Measurements from ENCODE around the gene HTRA2.

HTRA2 gene

DNA sequence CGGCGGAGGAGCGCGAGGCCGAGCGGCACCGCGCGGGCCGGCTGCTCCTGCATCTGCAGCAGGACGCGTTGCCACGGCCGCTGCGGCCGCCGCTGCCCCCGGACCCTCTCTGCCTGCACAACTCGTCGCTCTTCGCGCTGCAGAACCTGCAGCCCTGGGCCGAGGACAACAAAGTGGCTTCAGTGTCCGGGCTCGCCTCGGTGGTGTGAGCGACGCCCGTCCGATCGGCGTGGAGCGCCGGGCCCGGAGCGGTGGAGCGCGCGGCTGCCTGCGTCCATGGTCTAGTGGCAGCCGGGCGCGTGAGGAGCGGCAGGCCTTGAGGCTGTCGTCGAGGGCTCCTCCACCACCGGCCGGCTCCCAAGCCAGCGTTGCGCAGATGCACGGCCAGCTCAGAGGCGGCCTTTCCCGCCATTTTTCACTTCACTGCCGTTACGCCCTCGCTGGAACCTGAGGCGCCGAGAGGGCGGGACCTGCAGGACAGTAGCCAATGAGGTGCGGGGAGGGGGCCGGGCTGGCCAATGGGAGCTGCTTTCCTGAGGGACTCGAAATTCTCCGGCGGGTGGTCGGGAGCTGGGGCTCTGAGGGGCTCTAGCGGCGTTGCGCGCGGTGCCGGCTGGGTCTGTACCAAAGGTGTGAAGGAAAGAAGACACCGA, 13.6 kb upstream of the HTRA2 start:
- DNase-seq (ENCODE audit: low spot score) = peak; percentile 29

- no peak for DNase-seq (ENCODE audit: low spot score)
These were observed 13.1 kb upstream of the HTRA2 start for GRCh38 chr2:74516650-74517049.

DNA sequence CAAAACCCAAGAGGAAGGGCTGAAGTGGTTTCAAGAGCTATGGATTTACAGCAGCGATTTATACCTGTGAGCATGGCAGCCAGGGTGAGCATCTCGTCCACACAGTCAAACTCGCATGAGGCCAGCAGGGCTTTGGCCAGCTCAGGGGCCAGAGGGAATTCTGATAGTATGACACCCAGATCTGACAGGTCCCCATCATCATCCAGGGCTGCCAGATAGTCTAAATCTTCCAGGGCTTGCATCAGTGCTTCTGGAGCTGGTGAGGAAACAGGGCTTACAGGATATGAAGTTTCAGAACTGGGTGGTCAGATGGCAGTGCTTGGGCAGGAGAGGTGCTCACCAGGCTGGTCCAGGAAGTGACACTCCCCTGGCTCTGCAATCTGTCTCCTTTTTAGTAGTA, 7.2 kb upstream of the HTRA2 start:
- no peak for DNase-seq (ENCODE audit: low spot score)

DNA sequence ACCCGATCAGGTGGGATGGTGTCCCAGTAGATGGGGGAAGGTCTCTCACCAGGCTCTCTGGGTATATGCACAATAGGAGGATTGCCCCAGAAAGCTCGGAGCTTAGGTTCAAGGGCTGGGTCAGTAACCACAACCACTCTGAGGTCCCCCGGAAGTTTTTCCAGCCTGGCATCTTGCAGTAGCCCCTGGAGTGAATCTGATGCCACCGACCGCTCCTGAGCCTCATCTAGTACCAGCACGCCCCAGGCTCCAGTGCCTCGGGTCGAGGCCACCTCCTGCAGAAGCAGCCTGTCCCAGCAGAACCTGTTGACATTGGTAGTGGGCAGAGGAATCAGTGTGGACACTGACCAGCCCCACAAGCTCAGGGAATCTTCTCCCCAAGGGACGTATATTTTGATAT, 5.7 kb upstream of the HTRA2 start:
- DNase-seq (ENCODE audit: low spot score) = no peak

GRCh38 chr2:74524955-74525716, 4.6 kb upstream of the HTRA2 start:
- DNase-seq (ENCODE audit: low spot score) = no peak

- DNase-seq (ENCODE audit: low spot score) = peak; percentile 39
These were observed 3.8 kb upstream of the HTRA2 start, which contains the start of gene DQX1 for GRCh38 chr2:74525717-74526648. TSS of gene DQX1 (minus strand) at chr2:74526231. CDS start at chr2:74525729, 502 bp downstream.

GRCh38 chr2:74526649-74527230, 3.0 kb upstream of the HTRA2 start:
- DNase-seq (ENCODE audit: low spot score) = no peak

DNA sequence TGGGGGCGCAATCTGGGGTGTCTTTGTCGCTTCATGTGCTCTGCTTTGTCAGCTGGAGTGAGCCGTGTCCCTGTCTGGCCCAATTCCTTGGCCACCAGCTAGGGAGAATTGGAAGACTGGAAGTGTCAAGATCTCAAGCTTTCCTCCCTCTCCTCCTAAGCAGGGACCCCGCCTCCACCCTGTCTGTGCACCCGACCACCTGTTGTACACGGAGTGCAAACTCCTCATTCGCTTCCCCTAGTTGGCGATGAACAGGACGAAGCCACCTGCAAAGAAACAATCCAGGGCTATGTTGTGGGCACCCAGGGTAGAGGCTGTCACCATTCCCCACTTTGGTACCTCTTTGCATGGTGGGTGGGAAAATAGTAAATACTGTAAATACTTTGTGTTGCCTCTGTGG, 2.0 kb upstream of the HTRA2 start:
- no peak for DNase-seq (ENCODE audit: low spot score)

DNA sequence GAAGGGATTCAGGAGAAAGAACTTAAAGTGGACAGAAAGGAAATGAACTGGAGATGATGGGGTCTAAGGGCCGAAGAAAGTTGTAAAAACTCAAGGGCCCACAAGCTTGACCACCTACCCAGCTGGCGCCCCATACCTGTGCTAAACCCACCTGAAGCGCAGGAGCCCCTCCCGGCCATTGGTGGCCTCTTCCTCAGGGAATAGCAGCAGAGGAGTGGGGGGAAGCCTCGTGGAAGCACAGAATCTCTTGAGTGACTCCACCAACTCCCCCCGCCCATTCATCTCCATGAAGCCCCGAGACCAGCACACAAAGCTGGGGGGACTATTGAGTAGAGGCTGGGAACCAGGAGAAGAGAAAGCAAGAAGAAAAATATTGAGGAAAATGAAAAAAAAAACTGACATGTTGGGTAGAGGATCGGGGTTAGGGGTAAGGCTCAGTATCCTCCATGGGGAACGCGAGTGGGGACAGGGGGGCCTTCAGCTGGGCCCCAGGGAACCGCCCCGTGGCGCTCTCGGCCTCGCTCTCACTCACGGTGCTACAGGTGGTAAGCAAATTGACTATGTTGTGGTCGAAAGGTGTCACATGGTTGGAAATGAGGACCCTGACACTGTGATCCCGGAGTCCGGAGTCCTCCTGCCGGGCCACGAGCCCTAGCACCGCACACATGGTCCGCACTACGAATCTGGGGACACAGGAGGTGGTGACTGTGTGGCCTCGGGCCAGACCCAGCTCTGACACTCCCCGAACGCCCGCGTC, 955 bp upstream of the HTRA2 start:
- no peak for DNase-seq (ENCODE audit: low spot score)

DNA sequence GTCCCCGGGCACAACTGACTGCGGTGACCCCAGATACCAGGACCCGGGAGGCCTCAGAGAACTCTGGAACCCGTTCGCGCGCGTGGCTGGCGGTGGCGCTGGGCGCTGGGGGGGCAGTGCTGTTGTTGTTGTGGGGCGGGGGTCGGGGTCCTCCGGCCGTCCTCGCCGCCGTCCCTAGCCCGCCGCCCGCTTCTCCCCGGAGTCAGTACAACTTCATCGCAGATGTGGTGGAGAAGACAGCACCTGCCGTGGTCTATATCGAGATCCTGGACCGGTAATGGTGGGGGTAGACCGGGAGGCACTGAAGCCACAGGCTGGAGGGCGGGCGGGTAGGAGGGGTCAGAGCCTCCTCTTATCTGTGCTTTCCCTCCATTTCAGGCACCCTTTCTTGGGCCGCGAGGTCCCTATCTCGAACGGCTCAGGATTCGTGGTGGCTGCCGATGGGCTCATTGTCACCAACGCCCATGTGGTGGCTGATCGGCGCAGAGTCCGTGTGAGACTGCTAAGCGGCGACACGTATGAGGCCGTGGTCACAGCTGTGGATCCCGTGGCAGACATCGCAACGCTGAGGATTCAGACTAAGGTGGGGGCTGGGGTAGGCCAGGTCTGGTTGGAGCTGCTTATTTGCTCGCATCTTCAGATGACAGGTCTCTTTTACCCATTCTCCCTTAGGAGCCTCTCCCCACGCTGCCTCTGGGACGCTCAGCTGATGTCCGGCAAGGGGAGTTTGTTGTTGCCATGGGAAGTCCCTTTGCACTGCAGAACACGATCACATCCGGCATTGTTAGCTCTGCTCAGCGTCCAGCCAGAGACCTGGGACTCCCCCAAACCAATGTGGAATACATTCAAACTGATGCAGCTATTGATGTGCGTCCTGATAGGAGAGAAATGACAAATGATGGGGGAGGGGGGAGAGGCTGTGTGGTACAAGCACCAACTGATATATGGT, 780 bp downstream of the HTRA2 start:
- DNase-seq (ENCODE audit: low spot score) = peak; percentile 58

DNA sequence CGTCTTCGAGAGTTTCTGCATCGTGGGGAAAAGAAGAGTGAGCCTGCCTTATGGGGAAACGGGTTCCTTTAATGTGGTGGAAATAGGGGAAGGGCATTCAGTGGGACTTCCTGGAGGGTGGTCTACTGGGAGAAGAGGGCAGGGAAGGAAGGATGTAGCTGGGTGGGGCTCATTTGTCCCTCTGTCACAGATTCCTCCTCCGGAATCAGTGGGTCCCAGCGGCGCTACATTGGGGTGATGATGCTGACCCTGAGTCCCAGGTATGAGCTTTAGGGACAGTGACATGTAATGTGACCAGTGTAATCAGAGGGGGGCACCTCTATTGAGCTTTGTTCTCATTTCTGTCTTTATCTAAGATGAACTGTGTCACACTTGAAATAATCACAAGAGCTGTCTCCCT, 1.9 kb downstream of the HTRA2 start:
- no peak for DNase-seq (ENCODE audit: low spot score)

- DNase-seq (ENCODE audit: low spot score) = peak; percentile 50
These were observed 2.5 kb downstream of the HTRA2 start for GRCh38 chr2:74532222-74532621.

GRCh38 chr2:74533464-74533863, 3.7 kb downstream of the HTRA2 start:
- no peak for DNase-seq (ENCODE audit: low spot score)

GRCh38 chr2:74534411-74534810, 4.7 kb downstream of the HTRA2 start:
- no peak for DNase-seq (ENCODE audit: low spot score)

DNA sequence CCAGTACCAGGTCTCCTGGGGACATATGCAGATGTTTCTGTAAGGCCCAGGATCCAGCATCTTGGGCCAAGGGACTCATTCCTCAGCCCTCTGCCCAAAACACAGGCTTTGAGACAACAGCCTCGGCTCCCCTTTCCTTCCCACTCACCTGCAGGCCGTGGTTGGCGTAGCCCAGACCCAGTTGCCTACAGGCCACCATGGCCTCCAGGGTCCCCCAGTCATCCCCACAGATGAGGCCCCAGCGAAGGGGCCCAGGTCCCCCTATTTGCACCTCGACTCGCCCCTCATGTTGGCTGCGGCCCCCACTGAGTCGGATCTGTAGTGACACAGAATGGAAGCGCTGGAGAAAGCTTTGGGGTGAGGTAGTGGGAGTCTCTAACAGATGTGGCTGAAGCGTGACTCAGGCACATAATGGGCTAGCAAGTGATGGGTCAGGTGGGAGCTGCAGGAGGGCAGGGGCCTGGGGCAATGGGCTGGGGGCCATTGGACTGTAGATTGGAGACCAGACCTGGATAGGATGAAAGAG, 5.8 kb downstream of the HTRA2 start:
- DNase-seq (ENCODE audit: low spot score) = no peak

DNA sequence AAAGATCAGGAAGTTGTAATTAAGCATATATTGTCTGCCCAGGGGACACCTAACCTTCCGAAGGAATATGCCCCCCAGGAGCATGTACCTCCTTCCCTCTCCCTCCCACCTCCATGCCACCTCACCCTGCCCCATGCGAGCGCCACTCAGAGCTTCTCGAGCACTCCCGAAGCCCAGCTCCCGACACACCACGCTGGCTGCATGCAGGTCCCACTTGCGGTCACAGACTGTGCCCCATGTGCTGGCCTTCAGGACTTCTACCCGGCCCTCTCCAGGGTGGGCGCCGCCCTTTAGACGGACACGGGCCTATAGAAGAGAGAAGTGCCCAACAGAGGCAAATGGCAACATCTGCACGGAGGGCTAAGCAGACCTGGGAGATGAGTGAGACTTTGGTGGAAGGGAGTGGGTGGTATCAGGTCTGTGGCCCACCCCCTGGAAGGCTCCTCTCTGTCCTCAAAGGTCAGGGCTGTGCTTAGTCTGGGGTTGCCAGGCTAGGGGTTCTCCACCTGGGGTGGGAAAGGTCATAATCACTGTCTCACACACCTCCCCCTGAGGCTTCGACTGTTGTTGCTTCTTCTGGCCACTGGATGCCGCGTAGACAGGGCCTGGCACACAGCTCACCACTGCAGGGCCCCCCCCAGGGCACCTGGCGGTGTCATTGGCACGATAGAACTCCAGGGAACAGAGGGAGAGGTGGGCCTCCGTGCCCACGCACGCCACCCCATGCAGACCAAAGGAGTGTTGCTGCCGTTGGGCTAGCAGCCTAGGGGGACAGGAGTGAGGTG, 6.6 kb downstream of the HTRA2 start:
- no peak for DNase-seq (ENCODE audit: low spot score)

- DNase-seq (ENCODE audit: low spot score) = no peak
These were observed 7.4 kb downstream of the HTRA2 start for GRCh38 chr2:74537140-74537539.

DNA sequence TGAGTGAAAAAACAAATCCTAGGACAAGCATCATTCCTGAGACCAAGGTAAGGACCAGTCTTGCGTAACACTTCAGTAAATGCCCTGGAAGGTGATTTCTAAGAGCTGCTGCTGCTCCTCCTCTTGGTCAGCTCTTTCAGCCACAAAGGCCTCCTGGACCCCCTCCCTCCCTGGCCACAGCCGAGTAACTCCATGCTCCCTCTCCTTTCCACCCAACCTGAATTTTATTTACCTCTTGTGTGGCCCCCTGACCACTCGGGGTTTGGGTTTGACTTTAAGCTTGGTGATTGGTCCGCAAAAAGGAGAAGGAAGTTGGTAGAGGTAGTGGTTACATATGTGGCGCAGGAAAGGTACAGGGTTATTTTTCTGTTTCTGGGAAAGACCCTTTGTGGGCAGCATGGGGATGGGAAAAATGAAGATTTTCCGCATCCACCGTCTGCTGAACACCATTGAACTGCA, 9.2 kb downstream of the HTRA2 start:
- no peak for DNase-seq (ENCODE audit: low spot score)

DNA sequence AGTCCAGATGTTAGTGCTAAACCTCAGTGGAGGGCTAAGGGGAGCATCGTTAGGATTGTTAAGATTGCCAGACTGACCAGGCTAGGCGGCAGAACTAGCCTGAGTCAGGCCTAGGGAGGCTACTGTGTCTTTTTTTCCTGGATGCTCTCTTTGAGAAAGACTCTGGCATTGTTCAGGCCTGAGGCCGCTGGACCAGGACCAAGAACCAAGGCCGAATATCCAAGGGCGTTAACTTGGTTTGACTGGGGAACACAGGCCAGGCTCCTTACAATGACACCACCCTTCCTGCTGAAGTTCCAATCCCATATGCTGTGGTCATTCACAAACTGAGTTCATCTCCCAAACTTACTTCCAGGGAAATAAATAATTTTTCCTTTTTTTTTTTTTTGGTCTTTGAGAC, 10.6 kb downstream of the HTRA2 start:
- DNase-seq (ENCODE audit: low spot score) = no peak
